Naive B cell (primary cell): ENCODE results near the gene NOL3. TPM values are rescaled to one million over a fixed set of nuclear protein-coding genes. Genes with fewer than 3 reads are reported as not detected.

Experiments used
- ATAC-seq, 2 donors: fragments of 150-1000 bp; cut with Tn5 transposase; 2 replicates each; pipeline ENCODE4 v1.10.0; 2021; ENCODE audit warnings: low read depth in 2 of 2, mild to moderate bottlenecking in 2 of 2, moderate library complexity in 2 of 2
- DNase-seq: peaks from one replicate; pipeline ENCODE4 v3.0.0; 2022
- H3K27ac Mint-ChIP-seq, 6 donors: one replicate each; pipeline ENCODE4 v1.8.0; 2020 to 2022; ENCODE audit warnings: mild to moderate bottlenecking in 6 of 6, mixed read lengths in 6 of 6, moderate library complexity in 5 of 6, inconsistent platforms in 2 of 6
- H3K27me3 Mint-ChIP-seq, 3 donors: one replicate each; pipeline ENCODE4 v1.8.0; 2021 to 2022; ENCODE audit warnings: mixed read lengths in 3 of 3, mild to moderate bottlenecking in 1 of 3
- H3K36me3 Mint-ChIP-seq, 2 donors: one replicate each; pipeline ENCODE4 v1.8.0; 2020 to 2022; ENCODE audit warnings: mixed read lengths in 2 of 2, inconsistent platforms in 1 of 2, mild to moderate bottlenecking in 1 of 2
- H3K4me1 Mint-ChIP-seq, 3 donors: one replicate each; pipeline ENCODE4 v1.8.0; 2020 to 2022; ENCODE audit warnings: mixed read lengths in 3 of 3, inconsistent platforms in 1 of 3, mild to moderate bottlenecking in 1 of 3, moderate library complexity in 1 of 3
- H3K4me3 Mint-ChIP-seq, 8 donors: one replicate each; pipeline ENCODE4 v1.8.0; 2020 to 2022; ENCODE audit warnings: mild to moderate bottlenecking in 8 of 8, mixed read lengths in 8 of 8, moderate library complexity in 8 of 8, inconsistent platforms in 2 of 8
- H3K9me3 Mint-ChIP-seq, 7 donors: one replicate each; pipeline ENCODE4 v1.8.0; 2020 to 2022; ENCODE audit warnings: mixed read lengths in 7 of 7, mild to moderate bottlenecking in 5 of 7, inconsistent platforms in 2 of 7, moderate library complexity in 1 of 7
- polyA plus RNA-seq, 6 donors: library from polyadenylated mRNA; unstranded; fragments of 300-500 nt; fragmentation: Illumina TruSeq; gene quantifications; one replicate each; pipeline ENCODE4 v1.2.3, GENCODE V29; 2021; ENCODE audit warnings: low read depth in 6 of 6

NOL3 gene
- polyA plus RNA-seq, 6 donors from 2014 or later: 0.27 TPM; not detected in 5

DNA sequence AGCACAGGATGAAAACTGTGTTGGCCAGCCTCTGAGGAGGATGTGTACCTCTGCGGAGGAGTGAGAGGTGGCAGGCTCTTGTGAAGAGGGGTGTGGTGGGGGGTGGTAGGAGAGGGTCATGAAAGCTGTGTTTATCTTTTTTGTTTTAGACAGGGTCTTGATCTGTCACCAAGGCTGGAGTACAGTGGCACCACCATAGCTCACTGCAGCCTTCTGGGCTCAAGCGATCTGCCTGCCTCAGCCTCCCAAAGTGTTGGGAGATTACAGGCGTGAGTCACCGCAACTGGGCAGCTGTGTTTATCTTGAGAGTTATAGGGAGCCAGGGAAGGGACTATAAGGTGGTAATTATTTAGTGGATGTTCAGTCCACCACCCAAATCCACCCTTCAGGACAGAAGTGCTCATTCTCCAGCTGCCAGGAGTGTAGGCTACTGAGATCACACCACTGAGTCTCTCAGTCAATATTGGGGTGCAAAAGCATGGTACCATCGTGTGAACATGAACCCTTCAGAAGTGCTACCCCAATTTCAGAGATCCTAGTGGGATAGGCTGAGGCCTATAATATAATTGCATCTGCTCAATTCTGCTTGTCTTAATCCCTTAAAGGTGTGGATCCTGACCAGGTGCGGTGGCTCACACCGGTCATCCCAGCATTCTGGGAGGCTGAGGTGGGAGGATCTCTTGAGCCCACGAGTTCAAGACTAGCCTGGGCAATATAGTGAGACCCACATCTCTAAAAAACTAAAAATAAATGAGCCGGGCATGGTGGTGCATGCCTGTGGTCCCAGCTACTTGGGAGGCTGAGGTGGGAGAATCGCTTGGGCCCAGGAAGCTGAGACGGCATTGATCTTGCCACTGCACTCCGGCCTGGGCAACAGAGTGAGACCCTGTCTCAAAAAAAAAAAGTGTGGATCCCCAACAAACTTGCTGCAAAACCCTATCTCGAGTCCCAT is 20.4 kb downstream of the NOL3 start:
- Mint-ChIP-seq H3K27me3 (peaks cover 0 to 4% (median under 1%) of the 10 kb centered on the region in 3 donors), H3K4me3 (peak overlapping the region in 4 of 8 donors; percentile 15 to 94 (median 86)), H3K4me1 (peaks cover 17 to 35% (median 32%) of the 10 kb centered on the region in 3 donors), H3K9me3 (no peaks in the 10 kb centered on the region), H3K36me3 (peaks cover 0 to under 1% of the 10 kb centered on the region in 2 donors), H3K27ac (peak overlapping the region in 1 of 6 donors; percentile 84)
- DNase-seq (no peak), ATAC-seq (no peak)

GRCh38 chr16:67191411-67191994 is 21.2 kb downstream of the NOL3 start:
- Mint-ChIP-seq H3K9me3 (no peaks in the 10 kb centered on the region), H3K4me1 (peaks cover 23 to 39% (median 39%) of the 10 kb centered on the region in 3 donors), H3K4me3 (peak overlapping the region; percentile 80 to 95 (median 92)), H3K36me3 (peaks cover 2 to 8% of the 10 kb centered on the region in 2 donors), H3K27ac (peak overlapping the region; percentile 56 to 97 (median 86)), H3K27me3 (peaks cover 0 to 4% (median 0%) of the 10 kb centered on the region in 3 donors)
- no peak for DNase-seq
- ATAC-seq: peak in 1 of 2 donors; percentile 1

- H3K9me3 Mint-ChIP-seq: no peaks in the 10 kb centered on the region
- peaks cover 0 to 4% (median 0%) of the 10 kb centered on the region in 3 donors for H3K27me3 Mint-ChIP-seq
- peak; percentile 88 for DNase-seq
- H3K4me3 Mint-ChIP-seq: peak within 1 kb of the TSS; percentile 80 to 95 (median 92)
- peak; percentile 100 for ATAC-seq
- H3K4me1 Mint-ChIP-seq: peaks cover 28 to 45% (median 45%) of the 10 kb centered on the region in 3 donors
- H3K27ac Mint-ChIP-seq: peak within 1 kb of the TSS; percentile 56 to 97 (median 88)
- peaks cover 6 to 15% of the 10 kb centered on the region in 2 donors for H3K36me3 Mint-ChIP-seq
Observed at GRCh38 chr16:67191995-67192681, 21.8 kb downstream of the NOL3 start, which contains the start of gene E2F4. Gene E2F4 (plus strand): TSS chr16:67192155. CDS start chr16:67192228, 73 bp downstream.

DNA sequence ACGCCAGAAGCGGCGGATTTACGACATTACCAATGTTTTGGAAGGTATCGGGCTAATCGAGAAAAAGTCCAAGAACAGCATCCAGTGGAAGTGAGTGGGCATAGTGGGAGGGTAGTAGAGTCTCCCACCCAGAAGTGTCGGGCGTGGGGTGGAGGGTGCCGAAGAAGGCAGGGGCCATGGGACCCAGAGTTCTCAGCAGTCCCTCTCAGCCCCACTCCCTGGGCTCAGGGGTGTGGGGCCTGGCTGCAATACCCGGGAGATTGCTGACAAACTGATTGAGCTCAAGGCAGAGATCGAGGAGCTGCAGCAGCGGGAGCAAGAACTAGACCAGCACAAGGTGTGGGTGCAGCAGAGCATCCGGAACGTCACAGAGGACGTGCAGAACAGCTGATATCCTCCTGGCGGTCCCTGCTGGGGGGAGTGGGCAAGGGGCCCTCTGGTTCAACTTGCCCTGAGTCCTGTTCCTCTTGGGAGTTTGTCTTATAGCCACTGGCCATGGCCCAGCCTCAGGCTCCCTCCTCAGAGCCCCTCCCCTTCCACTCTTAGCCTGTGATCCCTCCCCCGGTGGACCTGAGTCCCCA is 22.5 kb downstream of the NOL3 start:
- ATAC-seq (no peak), DNase-seq (no peak)
- Mint-ChIP-seq H3K4me3 (peak overlapping the region; percentile 80 to 95 (median 92)), H3K4me1 (peaks cover 28 to 48% (median 47%) of the 10 kb centered on the region in 3 donors), H3K9me3 (no peaks in the 10 kb centered on the region), H3K36me3 (peaks cover 6 to 15% of the 10 kb centered on the region in 2 donors), H3K27me3 (peaks cover 0 to 4% (median 0%) of the 10 kb centered on the region in 3 donors), H3K27ac (peak overlapping the region in 4 of 6 donors; percentile 51 to 88 (median 83))

DNA sequence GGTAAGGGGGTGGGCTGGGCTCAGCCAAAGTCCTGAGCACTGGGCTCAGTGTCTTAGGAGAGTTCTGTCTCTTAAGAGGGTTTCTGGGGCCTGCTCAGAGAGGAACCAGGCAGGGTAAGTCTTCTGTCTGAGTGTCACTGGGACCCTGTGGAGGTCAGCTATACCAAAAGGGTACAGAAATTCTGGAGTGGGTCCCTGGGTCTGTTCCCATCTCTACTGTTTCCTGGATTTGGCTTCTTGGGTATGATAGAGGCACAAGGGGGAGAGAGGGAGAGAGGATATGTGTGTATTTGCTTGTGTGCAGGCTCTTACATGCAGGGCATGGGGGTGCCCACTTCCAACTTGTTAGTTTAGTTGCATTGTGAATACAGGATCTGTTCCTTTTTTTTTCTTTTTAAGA is 23.2 kb downstream of the NOL3 start:
- Mint-ChIP-seq H3K27ac (peak overlapping the region in 3 of 6 donors; percentile 82 to 88 (median 84)), H3K9me3 (no peaks in the 10 kb centered on the region), H3K4me3 (peak overlapping the region; percentile 77 to 94 (median 90)), H3K4me1 (peaks cover 33 to 54% (median 52%) of the 10 kb centered on the region in 3 donors), H3K27me3 (peaks cover 0 to 4% (median 0%) of the 10 kb centered on the region in 3 donors), H3K36me3 (peaks cover 6 to 15% of the 10 kb centered on the region in 2 donors)
- DNase-seq: no peak
- ATAC-seq: no peak

GRCh38 chr16:67194260-67194659 is 23.9 kb downstream of the NOL3 start:
- H3K27me3 Mint-ChIP-seq: peaks cover 0 to 4% (median 0%) of the 10 kb centered on the region in 3 donors
- H3K9me3 Mint-ChIP-seq: no peaks in the 10 kb centered on the region
- ATAC-seq: no peak
- peaks cover 34 to 54% (median 53%) of the 10 kb centered on the region in 3 donors for H3K4me1 Mint-ChIP-seq
- H3K36me3 Mint-ChIP-seq: peaks cover 6 to 15% of the 10 kb centered on the region in 2 donors
- peak overlapping the region in 5 of 8 donors; percentile 77 to 94 (median 89) for H3K4me3 Mint-ChIP-seq
- DNase-seq: no peak
- H3K27ac Mint-ChIP-seq: peak overlapping the region in 1 of 6 donors; percentile 45

GRCh38 chr16:67195676-67196075 is 25.3 kb downstream of the NOL3 start:
- peak overlapping the region in 2 of 6 donors; percentile 38 to 54 for H3K27ac Mint-ChIP-seq
- peaks cover 40 to 59% (median 53%) of the 10 kb centered on the region in 3 donors for H3K4me1 Mint-ChIP-seq
- H3K36me3 Mint-ChIP-seq: peaks cover 6 to 21% of the 10 kb centered on the region in 2 donors

DNA sequence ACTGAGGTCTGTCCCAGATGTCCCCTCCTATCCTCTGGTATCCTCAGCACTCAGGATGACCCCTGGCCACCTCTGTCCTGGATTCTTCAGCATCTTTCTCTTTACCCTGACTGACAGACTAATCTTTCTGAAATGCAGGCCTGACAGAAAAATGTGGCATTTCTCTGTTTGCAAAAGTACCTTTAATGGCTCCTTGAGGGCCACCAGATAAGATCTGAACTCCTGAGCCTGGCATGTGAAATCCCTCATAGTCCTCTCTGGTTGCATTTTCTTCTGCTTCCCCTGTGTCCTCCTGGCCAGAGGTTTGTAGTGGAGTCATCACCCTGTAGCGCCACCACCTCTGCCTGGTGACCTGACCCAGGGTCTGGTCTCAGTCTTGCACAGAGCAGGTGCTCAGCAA is 26.5 kb downstream of the NOL3 start:
- ATAC-seq (no peak), DNase-seq (no peak)
- H3K9me3 Mint-ChIP-seq: no peaks in the 10 kb centered on the region
- H3K27ac Mint-ChIP-seq: peak overlapping the region in 1 of 6 donors; percentile 78
- H3K4me3 Mint-ChIP-seq: peak overlapping the region in 1 of 8 donors; percentile 94
- H3K36me3 Mint-ChIP-seq: peaks cover 6 to 21% of the 10 kb centered on the region in 2 donors
- peaks cover 33 to 52% (median 44%) of the 10 kb centered on the region in 3 donors for H3K4me1 Mint-ChIP-seq
- H3K27me3 Mint-ChIP-seq: peaks cover 0 to 2% (median 0%) of the 10 kb centered on the region in 3 donors

More at GRCh38 chr16:67195676-67196075, 25.3 kb downstream of the NOL3 start:
- DNase-seq: no peak
- H3K4me3 Mint-ChIP-seq: peak overlapping the region in 3 of 8 donors; percentile 15 to 94 (median 33)
- peaks cover 0 to 4% (median 0%) of the 10 kb centered on the region in 3 donors for H3K27me3 Mint-ChIP-seq
- ATAC-seq: no peak
- no peaks in the 10 kb centered on the region for H3K9me3 Mint-ChIP-seq

DNA sequence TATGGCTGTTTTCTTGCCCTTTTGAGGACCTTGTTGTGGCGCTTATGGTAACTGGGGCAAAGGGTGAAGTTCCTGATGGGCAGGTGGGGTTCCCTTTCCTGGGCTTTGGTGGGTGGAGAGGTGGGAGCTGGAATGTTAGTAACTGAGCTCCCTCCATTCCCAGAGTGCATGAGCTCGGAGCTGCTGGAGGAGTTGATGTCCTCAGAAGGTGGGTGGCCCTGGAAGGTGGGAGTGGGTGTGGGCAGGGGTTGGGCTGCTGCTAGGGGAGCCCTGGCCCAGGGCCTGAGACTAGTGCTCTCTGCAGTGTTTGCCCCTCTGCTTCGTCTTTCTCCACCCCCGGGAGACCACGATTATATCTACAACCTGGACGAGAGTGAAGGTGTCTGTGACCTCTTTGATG is 27.4 kb downstream of the NOL3 start:
- Mint-ChIP-seq H3K4me1 (peaks cover 32 to 47% (median 40%) of the 10 kb centered on the region in 3 donors), H3K27me3 (no peaks in the 10 kb centered on the region), H3K27ac (peak overlapping the region in 2 of 6 donors; percentile 24 to 44), H3K9me3 (no peaks in the 10 kb centered on the region), H3K4me3 (peak overlapping the region in 2 of 8 donors; percentile 43 to 51), H3K36me3 (peaks cover 6 to 21% of the 10 kb centered on the region in 2 donors)
- ATAC-seq (no peak), DNase-seq (no peak)

- Mint-ChIP-seq H3K36me3 (peaks cover 6 to 21% of the 10 kb centered on the region in 2 donors), H3K4me3 (peak overlapping the region in 3 of 8 donors; percentile 22 to 43 (median 29)), H3K9me3 (no peaks in the 10 kb centered on the region)
Observed at GRCh38 chr16:67198238-67198734, 27.9 kb downstream of the NOL3 start.

DNA sequence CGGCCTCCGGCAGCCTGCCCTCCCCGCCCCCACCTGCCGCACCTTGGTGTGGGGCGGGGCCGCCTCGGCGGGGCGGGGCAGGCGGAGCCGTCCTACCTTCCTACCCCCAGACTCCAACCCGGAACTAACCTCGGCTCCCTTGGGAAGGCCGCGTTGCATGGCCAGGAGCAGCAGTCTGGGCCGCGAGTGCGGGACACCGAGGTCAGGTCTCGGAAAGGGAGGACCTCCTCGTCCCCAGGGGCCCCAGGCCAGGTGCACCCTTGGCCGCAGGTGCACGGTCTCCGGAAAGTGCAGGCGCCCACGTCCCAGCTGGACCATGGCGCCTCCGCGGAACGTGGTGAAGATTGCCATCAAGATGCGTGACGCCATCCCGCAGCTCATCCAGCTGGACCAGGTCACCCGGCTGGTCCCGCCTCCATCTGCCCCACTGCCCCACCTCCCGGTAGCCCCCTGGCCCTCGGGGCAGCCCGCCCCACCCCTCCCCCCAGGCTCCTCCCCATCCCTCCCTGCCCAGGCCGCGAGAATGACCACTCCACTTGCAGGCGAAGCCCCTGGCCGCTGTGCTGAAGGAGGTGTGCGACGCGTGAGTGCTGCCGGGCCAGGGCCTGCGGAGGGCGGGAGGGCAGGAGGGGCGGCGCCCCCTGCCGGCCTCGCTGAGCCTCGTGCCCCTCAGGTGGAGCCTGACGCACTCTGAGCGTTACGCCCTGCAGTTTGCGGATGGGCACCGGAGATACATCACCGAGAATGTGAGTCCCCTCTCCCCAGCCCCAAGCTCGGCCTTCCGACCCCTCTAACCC is 28.9 kb downstream of the NOL3 start, which contains the start of gene ELMO3:
Gene ELMO3 (plus strand): TSS at position 121 of the 797 bp plus-strand sequence. CDS start 196 bp downstream, at position 317.
- peaks cover 6 to 21% of the 10 kb centered on the region in 2 donors for H3K36me3 Mint-ChIP-seq
- H3K27ac Mint-ChIP-seq: peak within 1 kb of the TSS in 3 of 6 donors; percentile 38 to 84 (median 82)

More at GRCh38 chr16:67198238-67198734, 27.9 kb downstream of the NOL3 start:
- H3K4me1 Mint-ChIP-seq: peaks cover 32 to 41% (median 34%) of the 10 kb centered on the region in 3 donors
- H3K27ac Mint-ChIP-seq: peak overlapping the region in 3 of 6 donors; percentile 38 to 84 (median 82)
- no peaks in the 10 kb centered on the region for H3K27me3 Mint-ChIP-seq
- DNase-seq (peak; percentile 20), ATAC-seq (peak; percentile 44 to 65)

More for the DNA sequence above, 28.9 kb downstream of the NOL3 start, which contains the start of gene ELMO3:
- Mint-ChIP-seq H3K4me3 (peak within 1 kb of the TSS in 6 of 8 donors; percentile 22 to 71 (median 47)), H3K9me3 (no peaks in the 10 kb centered on the region), H3K27me3 (no peaks in the 10 kb centered on the region), H3K4me1 (peaks cover 24 to 32% (median 25%) of the 10 kb centered on the region in 3 donors)
- ATAC-seq (peak; percentile 52 to 71), DNase-seq (no peak)
